Erythroblast (primary cell): ENCODE data around the gene ZFYVE28.

Experiments
- DNase-seq, 2 experiments: peaks; one replicate each; lab custom pipeline; 2025; lab: John Stamatoyannopoulos, UW
- GATA1 ChIP-seq: IDR thresholded peaks from 2 replicates; pipeline ENCODE4 v1.6.1; 2011; ENCODE audit warnings: low read depth, mild to moderate bottlenecking, control low read depth, low read length, moderate library complexity
- POLR2A ChIP-seq: IDR thresholded peaks from 2 replicates; pipeline ENCODE4 v1.6.1; 2011; ENCODE audit warnings: mild to moderate bottlenecking, low read length

Gene ZFYVE28

GRCh38 chr4:2428496-2429213 lies 10.2 kb upstream of the ZFYVE28 start:
- TF ChIP-seq GATA1, result no peak
- TF ChIP-seq POLR2A, result no peak
- no peak for DNase-seq

- TF ChIP-seq GATA1 (no peak), POLR2A (no peak)
- DNase-seq, result no peak
Measured at GRCh38 chr4:2427383-2428334, 9.2 kb upstream of the ZFYVE28 start.

DNA sequence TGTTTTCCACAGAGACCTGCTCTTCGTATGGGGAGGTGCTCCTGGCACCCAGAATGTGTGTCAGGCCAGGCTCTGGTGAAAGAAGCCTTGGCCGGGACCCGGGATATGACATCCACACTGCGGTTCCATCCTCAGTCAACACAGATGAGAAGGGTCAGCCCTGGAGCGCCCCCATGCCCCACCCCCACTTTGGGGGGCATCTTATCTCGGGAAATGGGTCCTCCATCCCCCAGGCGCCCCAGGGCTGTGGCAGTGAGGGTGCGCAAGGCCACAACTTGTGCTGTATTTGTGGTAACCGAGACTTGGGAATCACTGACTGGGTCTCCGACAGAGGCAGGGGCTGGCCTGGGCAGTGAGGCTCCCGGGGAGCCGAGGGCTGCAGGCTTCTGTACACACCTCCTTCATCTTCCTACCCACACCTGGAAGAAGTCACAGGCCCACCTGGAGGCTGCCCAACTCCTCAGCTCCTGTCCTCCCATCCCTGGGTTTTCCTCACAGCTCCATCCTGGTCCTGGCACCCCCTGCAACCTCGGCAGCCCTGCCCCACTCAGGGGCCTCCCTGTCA lies 8.3 kb upstream of the ZFYVE28 start:
- DNase-seq, result no peak
- TF ChIP-seq GATA1, result no peak
- TF ChIP-seq POLR2A, result no peak

DNA sequence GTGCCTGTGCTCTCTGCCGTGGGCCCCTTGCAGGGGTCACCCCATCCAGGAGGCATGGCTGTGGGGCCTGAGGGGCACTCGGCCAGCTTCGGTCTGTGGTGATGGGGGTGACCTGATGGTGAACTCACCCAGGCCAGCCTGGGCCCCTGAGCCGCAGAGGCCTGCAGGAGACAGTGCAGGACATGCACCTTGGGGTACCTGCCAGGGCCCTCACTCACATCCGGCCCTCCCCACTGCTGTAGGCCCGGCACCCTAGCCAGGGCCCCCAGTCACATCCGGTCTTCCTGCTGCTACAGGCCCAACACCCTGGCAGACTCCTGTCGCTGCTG lies 7.6 kb upstream of the ZFYVE28 start:
- no peak for TF ChIP-seq POLR2A
- no peak for TF ChIP-seq GATA1

DNA sequence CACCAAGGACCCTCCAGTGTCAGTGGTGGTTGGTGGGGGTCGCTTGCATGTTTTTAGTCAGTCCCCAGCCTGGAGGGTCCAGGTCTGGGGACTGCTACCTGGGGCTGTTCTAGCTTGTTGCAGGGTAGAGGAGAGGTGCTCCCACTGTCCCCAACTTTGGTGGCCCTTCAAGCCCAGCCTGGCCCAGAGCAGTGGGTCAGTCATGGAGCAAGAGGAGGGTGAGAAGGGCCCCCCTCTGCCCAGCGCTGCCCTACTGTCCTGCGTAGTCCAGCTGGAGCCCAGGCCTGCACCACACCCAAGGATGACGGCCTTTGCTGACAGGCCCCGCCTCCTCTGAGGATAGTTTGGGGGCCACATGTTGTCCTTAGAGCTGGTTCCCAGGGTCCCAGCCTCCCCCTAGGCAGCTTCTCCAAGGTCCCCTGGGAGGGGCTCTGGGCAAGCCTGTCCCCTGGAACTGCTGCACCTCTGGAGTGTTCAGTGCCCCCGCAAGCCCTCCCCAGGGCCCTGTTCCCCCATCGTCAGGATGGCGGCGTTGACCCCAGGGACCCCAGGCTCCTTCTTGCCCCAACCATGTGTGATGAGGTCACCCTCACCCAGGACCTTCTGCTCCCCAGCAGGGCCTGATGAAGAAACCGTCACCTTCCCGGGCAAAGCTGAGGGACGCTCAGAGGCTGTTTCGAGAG lies 7.1 kb upstream of the ZFYVE28 start:
- no peak for TF ChIP-seq GATA1
- TF ChIP-seq POLR2A, result no peak
- DNase-seq, result no peak

More for the DNA sequence above, 7.6 kb upstream of the ZFYVE28 start:
- no peak for DNase-seq

- DNase-seq, result no peak
- TF ChIP-seq GATA1, result no peak
- no peak for TF ChIP-seq POLR2A
Measured at GRCh38 chr4:2424581-2424980, 6.1 kb upstream of the ZFYVE28 start.

GRCh38 chr4:2423695-2424094 lies 5.2 kb upstream of the ZFYVE28 start:
- TF ChIP-seq GATA1 (no peak), POLR2A (no peak)
- DNase-seq, result no peak

- no peak for DNase-seq
- no peak for TF ChIP-seq POLR2A
- no peak for TF ChIP-seq GATA1
Measured at GRCh38 chr4:2423066-2423465, 4.6 kb upstream of the ZFYVE28 start.

DNA sequence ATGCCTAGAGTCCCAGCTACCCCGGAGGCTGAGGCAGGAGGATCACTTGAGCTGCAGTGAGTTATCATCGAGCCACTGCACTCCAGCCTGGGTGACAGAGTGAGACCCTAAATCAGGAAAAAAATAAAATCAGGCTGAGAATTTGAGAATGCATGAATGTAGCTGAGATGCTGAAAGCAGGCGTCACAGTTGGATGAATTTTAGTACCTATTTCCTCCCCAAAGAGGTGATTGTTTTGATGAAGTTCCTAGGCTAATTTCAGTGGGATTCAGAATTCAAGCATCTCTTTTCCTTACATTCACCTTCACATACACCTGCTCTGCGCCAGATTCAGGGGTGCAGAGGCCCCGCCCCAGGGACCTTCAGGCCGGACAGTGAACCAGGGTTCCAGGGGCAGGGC lies 3.5 kb upstream of the ZFYVE28 start:
- TF ChIP-seq GATA1 (no peak), POLR2A (no peak)
- DNase-seq, result no peak

DNA sequence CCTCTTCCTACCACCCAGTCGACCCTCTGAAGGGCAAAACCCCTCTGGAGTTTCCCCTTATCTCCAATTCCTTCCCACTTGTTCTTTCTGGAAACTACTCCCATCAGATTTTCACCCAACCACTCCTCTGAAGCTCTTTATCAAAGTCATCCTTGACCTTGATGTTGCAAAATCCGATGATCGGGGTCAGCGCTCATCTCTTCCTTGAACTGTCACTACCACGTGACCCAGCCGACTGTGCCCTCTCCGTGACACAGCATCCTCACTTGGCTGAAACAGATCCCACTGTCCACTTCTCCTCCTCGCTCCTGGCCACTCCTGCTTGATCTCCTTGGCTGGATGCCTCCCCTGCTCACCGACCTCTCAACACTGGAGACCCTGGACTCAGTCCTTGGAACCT lies 1.4 kb upstream of the ZFYVE28 start:
- no peak for TF ChIP-seq POLR2A
- TF ChIP-seq GATA1, result no peak
- peak; percentile 13 to 23 for DNase-seq

DNA sequence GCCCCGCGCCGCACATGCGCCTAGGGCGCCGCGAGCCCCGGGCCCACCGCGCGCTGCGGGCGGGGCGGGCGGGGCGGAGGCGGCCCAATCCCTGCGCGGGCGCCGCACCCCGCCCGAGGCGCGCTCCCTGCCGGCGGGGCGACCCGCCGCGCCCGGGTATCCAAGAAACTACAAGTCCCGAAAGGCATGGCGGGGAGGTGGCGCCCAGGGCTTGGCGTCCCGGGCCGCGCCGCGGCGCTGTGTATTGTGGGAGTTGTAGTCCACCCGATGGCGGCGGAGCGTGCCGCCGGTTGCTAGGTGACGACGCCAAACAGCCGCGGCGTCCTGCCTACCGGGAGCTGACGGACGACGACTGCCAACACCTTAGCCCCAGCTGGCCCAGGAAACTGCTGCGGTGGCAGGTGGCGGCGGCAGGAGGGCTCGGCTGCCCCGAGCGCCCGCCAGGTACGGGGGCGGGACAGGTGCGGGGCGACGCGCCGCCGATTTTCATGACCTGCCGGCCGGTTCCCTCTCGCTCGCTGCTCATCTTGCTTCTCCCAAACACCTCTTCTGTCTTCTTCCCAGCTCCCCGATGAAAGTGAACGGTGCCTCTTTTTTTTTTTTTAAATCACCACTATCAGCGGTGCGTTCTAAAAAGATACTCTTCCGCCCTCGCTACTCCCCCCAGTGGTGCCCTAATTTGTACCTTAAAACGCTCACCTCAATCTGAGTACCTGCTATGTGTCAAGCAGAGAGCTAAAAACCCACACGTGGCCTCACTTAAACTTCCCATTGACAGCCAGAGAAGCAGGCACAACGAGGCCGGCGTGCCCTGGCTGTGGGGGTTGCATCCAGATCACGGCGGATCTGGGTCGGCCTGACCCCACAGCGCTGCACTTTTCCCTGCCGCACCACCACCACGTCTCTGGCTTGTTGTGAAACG lies 466 bp upstream of the ZFYVE28 start, which contains the start of gene CFAP99:
Gene CFAP99, plus strand, starts transcription at position 306 of the 922 bp plus-strand sequence.
- TF ChIP-seq GATA1 (no peak), POLR2A (no peak)
- DNase-seq, result peak; percentile 96 to 97

GRCh38 chr4:2417226-2417764 lies 1.1 kb downstream of the ZFYVE28 start:
- TF ChIP-seq GATA1 (no peak), POLR2A (no peak)
- DNase-seq, result peak in 1 of 2 experiments; percentile 42
